Measurements from ENCODE around the gene RAPGEF5. TPM values are rescaled to one million over a fixed set of nuclear protein-coding genes. Genes with fewer than 3 reads are reported as not detected.

The RAPGEF5 gene
- total and polyA plus RNA-seq, 2 experiments from 2014 or later: 0.21 TPM; not detected in 1

- H3K4me1 ChIP-seq (ENCODE audit: low read depth): no peaks in the 10 kb centered on the region
- no peak for TF ChIP-seq CTCF (IDR thresholded peaks at IDR 0.05; ENCODE audit: low read depth, low read length)
- DNase-seq (ENCODE audit: low read depth in 1 of 2, low spot score in 1 of 2): no peak
Observed at GRCh38 chr7:22339725-22340390, 17.1 kb downstream of the RAPGEF5 start.

GRCh38 chr7:22338877-22339276 is 18.1 kb downstream of the RAPGEF5 start:
- DNase-seq (ENCODE audit: low read depth in 1 of 2, low spot score in 1 of 2): no peak
- H3K27me3 ChIP-seq: no peaks in the 10 kb centered on the region
- TF ChIP-seq CTCF (IDR thresholded peaks at IDR 0.05; ENCODE audit: low read depth, low read length): no peak
- H3K4me1 ChIP-seq (ENCODE audit: low read depth): no peaks in the 10 kb centered on the region
- H3K9me3 ChIP-seq (ENCODE audit: low read depth): no peaks in the 10 kb centered on the region
- H3K36me3 ChIP-seq: no peaks in the 10 kb centered on the region
- H3K4me3 ChIP-seq: no peak overlapping the region
- H3K27ac ChIP-seq: no peak overlapping the region

More at GRCh38 chr7:22339725-22340390, 17.1 kb downstream of the RAPGEF5 start:
- H3K4me3 ChIP-seq: no peak overlapping the region
- H3K27ac ChIP-seq: no peak overlapping the region
- no peaks in the 10 kb centered on the region for H3K36me3 ChIP-seq
- H3K9me3 ChIP-seq (ENCODE audit: low read depth): no peaks in the 10 kb centered on the region
- H3K27me3 ChIP-seq: no peaks in the 10 kb centered on the region

- H3K27me3 ChIP-seq: no peaks in the 10 kb centered on the region
- H3K4me1 ChIP-seq (ENCODE audit: low read depth): no peaks in the 10 kb centered on the region
- H3K27ac ChIP-seq: no peak overlapping the region
- no peak for DNase-seq (ENCODE audit: low read depth in 1 of 2, low spot score in 1 of 2)
- TF ChIP-seq CTCF (IDR thresholded peaks at IDR 0.05; ENCODE audit: low read depth, low read length): no peak
- no peaks in the 10 kb centered on the region for H3K9me3 ChIP-seq (ENCODE audit: low read depth)
- H3K4me3 ChIP-seq: no peak overlapping the region
- no peaks in the 10 kb centered on the region for H3K36me3 ChIP-seq
Observed at GRCh38 chr7:22338411-22338810, 18.5 kb downstream of the RAPGEF5 start.

GRCh38 chr7:22333680-22334141 is 23.2 kb downstream of the RAPGEF5 start:
- Histone ChIP-seq H3K9me3 (ENCODE audit: low read depth) (no peaks in the 10 kb centered on the region), H3K27ac (no peak overlapping the region), H3K27me3 (no peaks in the 10 kb centered on the region), H3K4me1 (ENCODE audit: low read depth) (no peaks in the 10 kb centered on the region), H3K36me3 (no peaks in the 10 kb centered on the region), H3K4me3 (no peak overlapping the region)
- DNase-seq (ENCODE audit: low read depth in 1 of 2, low spot score in 1 of 2): no peak
- TF ChIP-seq CTCF (IDR thresholded peaks at IDR 0.05; ENCODE audit: low read depth, low read length): no peak

GRCh38 chr7:22332461-22332870 is 24.5 kb downstream of the RAPGEF5 start:
- no peak overlapping the region for H3K4me3 ChIP-seq
- H3K27ac ChIP-seq: no peak overlapping the region
- H3K27me3 ChIP-seq: no peaks in the 10 kb centered on the region
- no peak for TF ChIP-seq CTCF (IDR thresholded peaks at IDR 0.05; ENCODE audit: low read depth, low read length)
- H3K4me1 ChIP-seq (ENCODE audit: low read depth): no peaks in the 10 kb centered on the region
- no peaks in the 10 kb centered on the region for H3K36me3 ChIP-seq
- no peaks in the 10 kb centered on the region for H3K9me3 ChIP-seq (ENCODE audit: low read depth)
- no peak for DNase-seq (ENCODE audit: low read depth in 1 of 2, low spot score in 1 of 2)

Measured in cardiac muscle cell (in vitro differentiated cells and primary cell).